ENCODE data around the gene CFAP53. TPM values are rescaled to one million over a fixed set of nuclear protein-coding genes. Genes with fewer than 3 reads are reported as not detected.

Gene CFAP53
- total and polyA plus RNA-seq, 2 donors from 2014 or later = 1.3 to 3.9 TPM

- Histone ChIP-seq H3K36me3 (ENCODE audit: control insufficient read depth in 2 of 3, insufficient read depth in 3 of 3, low read length in 3 of 3) (peaks cover 2 to 18% (median 15%) of the 10 kb centered on the region in 3 donors), H3K9me3 (ENCODE audit: control insufficient read depth in 2 of 3, insufficient read depth in 1 of 3, low read length in 3 of 3) (no peaks in the 10 kb centered on the region), H3K9ac (ENCODE audit: low read length in 3 of 3) (no peak overlapping the region), H3K4me1 (ENCODE audit: control insufficient read depth in 2 of 3, insufficient read depth in 2 of 3, low read depth in 1 of 3, low read length in 3 of 3) (peaks cover 3 to 25% (median 11%) of the 10 kb centered on the region in 3 donors), H3K27ac (ENCODE audit: low read depth in 2 of 2, low read length in 2 of 2) (no peak overlapping the region), H3K27me3 (ENCODE audit: control insufficient read depth, insufficient read depth, low read length) (no peaks in the 10 kb centered on the region), H3K4me3 (ENCODE audit: low read length in 3 of 3) (peak overlapping the region in 1 of 3 donors; percentile 99)
- no peak for FAIRE-seq
- peak in 1 of 5 donors; percentile 85 for DNase-seq
- TF ChIP-seq, protein P1, sequence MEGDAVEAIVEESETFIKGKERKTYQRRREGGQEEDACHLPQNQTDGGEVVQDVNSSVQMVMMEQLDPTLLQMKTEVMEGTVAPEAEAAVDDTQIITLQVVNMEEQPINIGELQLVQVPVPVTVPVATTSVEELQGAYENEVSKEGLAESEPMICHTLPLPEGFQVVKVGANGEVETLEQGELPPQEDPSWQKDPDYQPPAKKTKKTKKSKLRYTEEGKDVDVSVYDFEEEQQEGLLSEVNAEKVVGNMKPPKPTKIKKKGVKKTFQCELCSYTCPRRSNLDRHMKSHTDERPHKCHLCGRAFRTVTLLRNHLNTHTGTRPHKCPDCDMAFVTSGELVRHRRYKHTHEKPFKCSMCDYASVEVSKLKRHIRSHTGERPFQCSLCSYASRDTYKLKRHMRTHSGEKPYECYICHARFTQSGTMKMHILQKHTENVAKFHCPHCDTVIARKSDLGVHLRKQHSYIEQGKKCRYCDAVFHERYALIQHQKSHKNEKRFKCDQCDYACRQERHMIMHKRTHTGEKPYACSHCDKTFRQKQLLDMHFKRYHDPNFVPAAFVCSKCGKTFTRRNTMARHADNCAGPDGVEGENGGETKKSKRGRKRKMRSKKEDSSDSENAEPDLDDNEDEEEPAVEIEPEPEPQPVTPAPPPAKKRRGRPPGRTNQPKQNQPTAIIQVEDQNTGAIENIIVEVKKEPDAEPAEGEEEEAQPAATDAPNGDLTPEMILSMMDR (IDR thresholded peaks at IDR 0.05; ENCODE audit: borderline replicate concordance, extremely low read depth, insufficient read depth) = no peak
- intact Hi-C loops (cut with DNase I) = no loop called here
These were observed 16.4 kb upstream of the CFAP53 start for GRCh38 chr18:50282521-50283335.

- FAIRE-seq (no peak), DNase-seq (no peak)
- TF ChIP-seq, protein P1 (IDR thresholded peaks at IDR 0.05; ENCODE audit: borderline replicate concordance, extremely low read depth, insufficient read depth) = no peak
- peak overlapping the region; percentile 85 to 99 (median 96) for H3K4me3 ChIP-seq (ENCODE audit: low read length in 3 of 3)
- peaks cover 3 to 25% (median 11%) of the 10 kb centered on the region in 3 donors for H3K4me1 ChIP-seq (ENCODE audit: control insufficient read depth in 2 of 3, insufficient read depth in 2 of 3, low read depth in 1 of 3, low read length in 3 of 3)
- peaks cover 2 to 19% (median 16%) of the 10 kb centered on the region in 3 donors for H3K36me3 ChIP-seq (ENCODE audit: control insufficient read depth in 2 of 3, insufficient read depth in 3 of 3, low read length in 3 of 3)
- no peaks in the 10 kb centered on the region for H3K9me3 ChIP-seq (ENCODE audit: control insufficient read depth in 2 of 3, insufficient read depth in 1 of 3, low read length in 3 of 3)
- peak overlapping the region in 2 of 3 donors; percentile 58 to 84 for H3K9ac ChIP-seq (ENCODE audit: low read length in 3 of 3)
- H3K27ac ChIP-seq (ENCODE audit: low read depth in 2 of 2, low read length in 2 of 2) = peak overlapping the region; percentile 93 to 96
- intact Hi-C loops (cut with DNase I) = no loop called here
- H3K27me3 ChIP-seq (ENCODE audit: control insufficient read depth, insufficient read depth, low read length) = no peaks in the 10 kb centered on the region
These were observed 15.8 kb upstream of the CFAP53 start for GRCh38 chr18:50281972-50282520.

DNA sequence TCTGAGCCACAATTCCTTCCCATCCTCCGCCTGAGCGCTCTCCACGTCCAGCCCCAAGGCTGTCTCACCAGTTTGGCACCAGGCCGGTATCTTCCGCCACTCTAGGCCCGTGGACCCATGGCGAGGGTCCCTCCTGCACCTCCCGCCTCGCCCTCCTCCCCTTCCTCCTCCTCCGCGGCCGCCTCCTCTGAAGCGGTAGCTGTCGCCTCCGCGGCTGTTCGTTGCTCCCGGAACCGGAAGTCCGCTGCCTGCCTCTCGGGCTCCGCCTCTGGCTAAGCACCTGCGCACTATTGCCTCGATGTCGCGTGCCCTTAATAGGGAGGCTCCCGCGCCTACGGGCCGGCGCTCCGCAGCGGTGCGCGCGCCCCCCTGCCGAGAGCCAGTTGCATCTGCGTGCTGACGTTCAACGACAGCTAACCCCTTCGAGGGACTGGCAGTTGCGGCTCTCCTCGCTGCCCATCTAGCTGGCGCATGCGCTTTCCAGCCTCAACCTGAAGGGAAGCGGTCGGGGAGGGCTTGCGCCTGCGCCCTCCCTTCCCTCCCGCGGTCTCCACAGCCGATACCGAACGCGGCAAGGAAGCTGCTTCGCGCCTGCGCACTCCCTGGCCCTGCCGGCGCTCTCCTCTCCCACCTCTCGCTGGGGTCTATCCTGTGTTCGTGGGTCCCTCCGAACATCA lies 15.1 kb upstream of the CFAP53 start, which contains the start of gene MBD1:
MBD1 (minus strand) TSS at position 229 of the 677 bp plus-strand sequence. CDS start 1,531 bp downstream, outside the sequence.
- peaks cover 2 to 25% (median 22%) of the 10 kb centered on the region in 3 donors for H3K36me3 ChIP-seq (ENCODE audit: control insufficient read depth in 2 of 3, insufficient read depth in 3 of 3, low read length in 3 of 3)
- H3K4me3 ChIP-seq (ENCODE audit: low read length in 3 of 3) = peak within 1 kb of the TSS; percentile 85 to 99 (median 96)
- H3K4me1 ChIP-seq (ENCODE audit: control insufficient read depth in 2 of 3, insufficient read depth in 2 of 3, low read depth in 1 of 3, low read length in 3 of 3) = peaks cover 3 to 22% (median 11%) of the 10 kb centered on the region in 3 donors
- intact Hi-C loops (cut with DNase I) = no loop called here
- DNase-seq = peak; percentile 98 to 99 (median 99)
- TF ChIP-seq, protein P1 (IDR thresholded peaks at IDR 0.05; ENCODE audit: borderline replicate concordance, extremely low read depth, insufficient read depth) = peak; percentile 30
- no peaks in the 10 kb centered on the region for H3K27me3 ChIP-seq (ENCODE audit: control insufficient read depth, insufficient read depth, low read length)
- peak within 1 kb of the TSS; percentile 81 to 99 (median 98) for H3K9ac ChIP-seq (ENCODE audit: low read length in 3 of 3)
- FAIRE-seq = peak; percentile 54
- peak within 1 kb of the TSS; percentile 93 to 96 for H3K27ac ChIP-seq (ENCODE audit: low read depth in 2 of 2, low read length in 2 of 2)
- no peaks in the 10 kb centered on the region for H3K9me3 ChIP-seq (ENCODE audit: control insufficient read depth in 2 of 3, insufficient read depth in 1 of 3, low read length in 3 of 3)

All from kidney (tissue), 14 donors.